Stomach smooth muscle (tissue), 2 donors: Measurements from ENCODE around the gene TBX5.

ENCODE experiments used
- H3K27ac ChIP-seq: one replicate; pipeline ENCODE4 v1.7.0; 2013; ENCODE audit warnings: mild to moderate bottlenecking, low read length, inconsistent platforms
- H3K27me3 ChIP-seq, 2 donors: one replicate each; pipeline ENCODE4 v1.7.0; 2013; ENCODE audit warnings: low read length in 2 of 2; ENCODE audit not compliant: insufficient read depth in 2 of 2, control insufficient read depth in 1 of 2
- H3K36me3 ChIP-seq, 2 donors: one replicate each; pipeline ENCODE4 v1.7.0; 2013; ENCODE audit warnings: low read length in 2 of 2; ENCODE audit not compliant: control insufficient read depth in 2 of 2, insufficient read depth in 2 of 2
- H3K4me1 ChIP-seq: one replicate; pipeline ENCODE4 v1.7.0; 2013; ENCODE audit warnings: low read length; ENCODE audit not compliant: control insufficient read depth, insufficient read depth
- H3K4me3 ChIP-seq, 2 donors: one replicate each; pipeline ENCODE4 v1.7.0; 2013; ENCODE audit warnings: low read length in 2 of 2
- H3K9ac ChIP-seq, 2 donors: one replicate each; pipeline ENCODE4 v1.7.0; 2013; ENCODE audit warnings: low read length in 2 of 2, mild to moderate bottlenecking in 1 of 2
- H3K9me3 ChIP-seq, 2 donors: one replicate each; pipeline ENCODE4 v1.7.0; 2013; ENCODE audit warnings: low read length in 2 of 2; ENCODE audit not compliant: control insufficient read depth in 2 of 2
- donor health status: healthy.
- donor health status: Pancreatic carcinoma.

The TBX5 gene

GRCh38 chr12:114405519-114406271, at the start of gene TBX5:
Gene TBX5 (minus strand): TSS chr12:114406144. CDS start chr12:114403898, 2,246 bp downstream.
- Histone ChIP-seq H3K36me3 (no peaks in the 10 kb centered on the region), H3K4me3 (peak within 1 kb of the TSS; percentile 22 to 43), H3K4me1 (peaks cover 23% of the 10 kb centered on the region), H3K27ac (no peak within 1 kb of the TSS), H3K27me3 (peaks cover 80 to 89% of the 10 kb centered on the region in 2 donors), H3K9ac (no peak within 1 kb of the TSS), H3K9me3 (no peaks in the 10 kb centered on the region)

DNA sequence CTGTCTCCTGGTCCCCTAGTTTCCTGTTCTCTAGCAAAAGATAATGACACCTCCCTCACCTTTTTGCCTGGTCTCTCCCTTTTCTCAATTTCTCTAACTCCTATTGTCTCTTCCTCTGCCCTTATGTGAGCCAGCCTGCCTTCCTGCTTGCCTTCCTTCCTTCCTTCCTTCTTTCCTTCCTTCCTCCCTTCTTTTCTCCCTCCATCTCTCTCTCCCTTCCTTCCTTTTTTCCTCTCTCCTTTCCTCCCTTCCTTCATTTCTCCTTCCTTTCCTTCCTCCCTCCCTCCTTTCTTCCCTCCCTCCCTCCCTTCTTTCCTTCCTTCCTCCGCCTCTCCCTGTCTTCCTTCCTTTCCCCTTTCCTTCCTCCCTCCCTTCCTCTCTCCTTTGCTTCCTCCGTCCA, 45.7 kb upstream of the TBX5 start:
- no peaks in the 10 kb centered on the region for H3K9me3 ChIP-seq
- H3K27me3 ChIP-seq = peaks cover 29 to 36% of the 10 kb centered on the region in 2 donors
- H3K9ac ChIP-seq = no peak overlapping the region
- no peaks in the 10 kb centered on the region for H3K36me3 ChIP-seq
- H3K4me3 ChIP-seq = no peak overlapping the region
- H3K4me1 ChIP-seq = no peaks in the 10 kb centered on the region
- no peak overlapping the region for H3K27ac ChIP-seq

DNA sequence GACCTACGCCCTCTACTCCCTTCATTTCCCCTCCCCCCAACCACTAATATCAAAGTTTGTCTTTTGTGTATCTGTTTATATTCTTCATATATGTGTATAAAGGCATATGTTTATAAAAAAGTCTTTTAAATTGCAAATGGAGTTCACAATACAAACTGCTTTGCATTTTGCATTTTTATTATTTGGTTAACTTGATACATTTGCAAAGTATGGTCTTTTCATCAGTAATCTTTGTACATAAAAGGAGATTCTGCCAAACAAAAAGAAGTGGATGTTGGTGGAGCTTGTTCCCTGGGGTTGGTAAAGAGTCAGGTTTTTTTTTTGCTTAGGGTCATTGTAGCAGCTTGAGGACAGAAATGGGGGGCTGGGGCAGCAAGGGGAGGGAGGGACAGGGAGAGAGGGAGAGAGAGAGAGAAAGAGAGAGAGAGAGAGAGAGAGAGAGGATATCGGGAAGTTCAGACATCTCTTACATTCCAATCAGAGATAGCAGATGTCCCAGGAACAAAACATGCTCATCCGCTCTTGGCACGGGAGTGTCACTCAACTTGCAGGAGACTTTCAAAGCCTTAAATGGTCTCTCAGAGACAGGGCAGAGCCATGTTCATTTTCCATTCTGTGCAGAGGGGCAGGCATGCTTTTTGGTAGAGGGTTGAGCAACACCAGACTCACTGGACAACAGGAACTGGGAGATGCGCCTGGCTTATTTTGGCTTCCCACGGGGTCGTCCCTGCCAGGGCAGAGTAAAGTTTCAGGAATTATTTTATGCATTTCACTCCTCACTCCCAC, 44.8 kb upstream of the TBX5 start:
- Histone ChIP-seq H3K36me3 (no peaks in the 10 kb centered on the region), H3K9ac (no peak overlapping the region), H3K27me3 (peaks cover 35 to 41% of the 10 kb centered on the region in 2 donors), H3K27ac (no peak overlapping the region), H3K4me3 (no peak overlapping the region), H3K9me3 (no peaks in the 10 kb centered on the region), H3K4me1 (no peaks in the 10 kb centered on the region)

DNA sequence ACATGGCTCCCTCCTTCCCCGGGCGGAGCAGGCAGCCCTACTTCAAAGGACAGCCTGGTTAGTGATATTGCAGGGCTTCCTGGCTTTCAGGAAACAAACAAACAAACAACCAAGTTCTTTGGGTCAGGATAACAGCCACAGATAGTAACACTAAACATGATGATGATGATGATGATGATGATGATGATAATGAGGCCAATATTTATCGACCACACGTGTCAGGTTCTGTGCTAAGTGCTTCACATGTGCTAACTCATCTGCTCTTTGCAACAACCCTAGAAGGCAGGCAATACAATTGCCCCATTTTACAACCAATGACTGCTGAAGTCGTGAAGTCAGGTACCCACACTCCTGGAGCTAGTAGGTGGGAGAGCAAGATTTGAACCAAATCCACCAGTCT, 44.1 kb upstream of the TBX5 start:
- Histone ChIP-seq H3K4me3 (no peak overlapping the region), H3K27ac (no peak overlapping the region), H3K9me3 (no peaks in the 10 kb centered on the region), H3K9ac (no peak overlapping the region), H3K36me3 (no peaks in the 10 kb centered on the region), H3K4me1 (no peaks in the 10 kb centered on the region), H3K27me3 (peaks cover 34 to 41% of the 10 kb centered on the region in 2 donors)

DNA sequence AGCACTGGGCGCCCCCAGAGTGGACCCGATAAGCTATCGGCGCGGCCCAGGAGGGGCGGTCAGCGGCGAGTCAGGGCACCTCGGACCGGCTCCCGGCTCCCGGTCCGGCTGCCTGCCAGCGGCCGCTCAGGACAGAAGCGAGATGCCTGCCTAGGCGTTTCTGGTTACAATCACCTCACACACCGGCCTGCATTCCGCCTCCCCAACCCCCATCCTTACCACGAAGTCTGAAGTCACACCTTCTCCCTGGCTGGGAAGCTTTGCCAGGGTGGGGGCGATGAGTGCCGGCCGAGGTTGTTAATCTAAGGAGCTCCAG, 42.6 kb upstream of the TBX5 start:
- no peak overlapping the region for H3K9ac ChIP-seq
- no peak overlapping the region for H3K4me3 ChIP-seq
- no peaks in the 10 kb centered on the region for H3K4me1 ChIP-seq
- no peaks in the 10 kb centered on the region for H3K36me3 ChIP-seq
- H3K27me3 ChIP-seq = peaks cover 42 to 51% of the 10 kb centered on the region in 2 donors
- H3K27ac ChIP-seq = no peak overlapping the region
- no peaks in the 10 kb centered on the region for H3K9me3 ChIP-seq

DNA sequence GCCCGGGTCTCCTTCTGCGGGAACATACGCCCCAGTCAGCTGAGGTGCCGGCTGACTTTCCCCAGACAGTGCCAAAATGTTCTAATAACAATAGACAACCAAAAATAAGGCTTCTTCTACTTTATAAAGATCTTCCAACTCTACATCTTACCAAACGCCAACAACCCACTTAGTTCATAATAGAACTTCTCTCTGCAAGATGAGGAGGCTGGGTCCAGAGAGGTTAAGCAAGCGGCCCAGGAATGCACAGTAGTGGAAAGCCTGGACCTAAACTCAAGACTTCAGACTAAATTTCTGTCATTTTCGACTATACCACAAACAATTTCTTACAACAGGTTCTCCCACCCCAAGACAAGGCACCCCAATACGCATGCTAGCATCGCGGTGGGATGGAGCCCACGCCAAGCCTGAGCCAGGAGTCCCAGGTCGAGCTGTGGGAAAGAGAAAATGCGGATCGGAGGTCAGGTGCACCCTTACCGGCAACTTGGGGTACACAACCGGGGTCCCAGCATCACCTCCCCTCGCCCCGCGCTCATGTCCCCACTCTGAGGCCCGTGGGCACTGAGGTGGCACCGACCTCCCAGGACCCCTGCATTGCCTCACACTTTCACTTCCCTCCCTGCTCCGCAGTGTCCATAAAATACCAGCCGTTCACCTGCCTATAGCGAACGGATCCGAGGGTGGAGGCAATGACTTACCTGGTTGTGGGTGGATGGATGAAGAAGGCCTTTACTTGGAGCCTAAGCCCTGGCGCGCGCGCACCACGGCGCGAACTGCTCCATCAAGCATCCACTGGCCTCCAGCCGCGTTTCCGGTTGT, 42.1 kb upstream of the TBX5 start:
- Histone ChIP-seq H3K27me3 (peaks cover 48 to 57% of the 10 kb centered on the region in 2 donors), H3K4me1 (no peaks in the 10 kb centered on the region), H3K9ac (no peak overlapping the region), H3K27ac (no peak overlapping the region), H3K4me3 (no peak overlapping the region), H3K9me3 (no peaks in the 10 kb centered on the region), H3K36me3 (no peaks in the 10 kb centered on the region)

DNA sequence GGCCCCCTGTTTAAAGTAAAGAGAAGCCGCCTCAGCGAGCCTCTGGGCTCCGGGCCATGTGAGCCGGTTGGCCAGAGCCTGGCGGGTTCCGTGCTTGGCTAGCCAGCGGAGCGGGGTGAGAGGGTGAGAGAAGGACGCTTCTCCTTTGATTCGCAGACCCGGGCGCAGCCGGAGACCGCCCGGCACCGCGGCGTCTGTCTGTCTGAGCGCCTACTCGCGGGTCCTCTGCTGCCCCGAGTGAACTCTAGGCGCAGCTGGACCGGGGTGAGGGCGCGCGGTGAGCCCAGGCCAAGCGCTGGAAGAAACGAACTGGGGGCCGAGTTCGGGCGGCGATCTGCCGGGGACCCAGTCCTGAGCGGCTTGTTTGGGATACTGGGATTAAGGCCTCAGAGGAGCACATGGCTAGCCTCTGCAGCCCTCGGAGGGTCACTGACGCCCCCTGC, 41.4 kb upstream of the TBX5 start:
- no peaks in the 10 kb centered on the region for H3K4me1 ChIP-seq
- no peak overlapping the region for H3K4me3 ChIP-seq
- H3K27me3 ChIP-seq = peaks cover 48 to 56% of the 10 kb centered on the region in 2 donors
- no peaks in the 10 kb centered on the region for H3K36me3 ChIP-seq
- no peak overlapping the region for H3K27ac ChIP-seq
- H3K9ac ChIP-seq = no peak overlapping the region
- no peaks in the 10 kb centered on the region for H3K9me3 ChIP-seq

DNA sequence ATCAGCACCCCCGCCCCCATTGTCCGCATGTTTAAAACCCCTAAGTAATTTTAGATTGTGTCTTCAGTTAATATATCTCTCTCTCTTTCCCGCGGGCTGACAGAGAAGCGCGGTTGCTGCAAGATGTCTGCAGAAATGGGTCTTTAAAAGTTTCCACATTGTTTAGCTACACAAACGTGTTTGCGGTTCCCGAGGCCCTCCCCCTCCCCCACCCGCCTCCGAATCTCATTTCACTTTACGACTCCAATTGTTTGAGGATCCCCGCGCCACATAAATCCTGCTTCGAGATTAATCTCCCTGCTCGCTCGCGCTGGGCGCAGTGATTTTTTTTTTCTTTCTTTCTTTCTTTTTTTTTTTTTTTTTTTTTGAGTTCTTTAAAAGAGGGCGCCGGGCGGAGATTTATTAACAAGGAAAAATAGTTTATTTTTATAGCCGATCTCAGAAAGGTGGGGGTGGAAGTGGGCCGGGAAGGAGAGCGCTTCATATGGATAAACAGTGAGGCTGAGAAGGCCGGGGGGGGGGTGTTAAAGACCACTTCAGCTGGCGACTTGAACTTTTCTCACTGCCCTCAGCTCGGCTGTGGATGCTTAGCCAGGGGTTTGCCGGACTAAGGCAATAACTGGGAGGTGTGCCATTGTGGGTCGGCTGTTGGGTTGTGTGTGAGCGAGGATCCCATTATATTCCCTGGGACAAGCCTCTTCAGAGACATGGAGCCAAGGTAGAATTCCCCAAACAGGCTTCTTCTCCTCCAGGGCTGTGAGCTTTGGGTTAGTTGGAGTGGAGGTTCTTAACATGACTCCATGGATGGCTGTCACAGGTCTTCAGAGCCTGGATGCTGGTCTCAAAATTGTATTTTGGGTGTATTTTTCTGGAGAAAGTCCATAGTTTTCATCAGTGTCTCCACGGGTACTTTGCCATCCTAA, 39.7 kb upstream of the TBX5 start:
- Histone ChIP-seq H3K36me3 (no peaks in the 10 kb centered on the region), H3K9me3 (no peaks in the 10 kb centered on the region), H3K27ac (no peak overlapping the region), H3K4me3 (no peak overlapping the region), H3K4me1 (no peaks in the 10 kb centered on the region), H3K9ac (no peak overlapping the region), H3K27me3 (peaks cover 57 to 60% of the 10 kb centered on the region in 2 donors)

DNA sequence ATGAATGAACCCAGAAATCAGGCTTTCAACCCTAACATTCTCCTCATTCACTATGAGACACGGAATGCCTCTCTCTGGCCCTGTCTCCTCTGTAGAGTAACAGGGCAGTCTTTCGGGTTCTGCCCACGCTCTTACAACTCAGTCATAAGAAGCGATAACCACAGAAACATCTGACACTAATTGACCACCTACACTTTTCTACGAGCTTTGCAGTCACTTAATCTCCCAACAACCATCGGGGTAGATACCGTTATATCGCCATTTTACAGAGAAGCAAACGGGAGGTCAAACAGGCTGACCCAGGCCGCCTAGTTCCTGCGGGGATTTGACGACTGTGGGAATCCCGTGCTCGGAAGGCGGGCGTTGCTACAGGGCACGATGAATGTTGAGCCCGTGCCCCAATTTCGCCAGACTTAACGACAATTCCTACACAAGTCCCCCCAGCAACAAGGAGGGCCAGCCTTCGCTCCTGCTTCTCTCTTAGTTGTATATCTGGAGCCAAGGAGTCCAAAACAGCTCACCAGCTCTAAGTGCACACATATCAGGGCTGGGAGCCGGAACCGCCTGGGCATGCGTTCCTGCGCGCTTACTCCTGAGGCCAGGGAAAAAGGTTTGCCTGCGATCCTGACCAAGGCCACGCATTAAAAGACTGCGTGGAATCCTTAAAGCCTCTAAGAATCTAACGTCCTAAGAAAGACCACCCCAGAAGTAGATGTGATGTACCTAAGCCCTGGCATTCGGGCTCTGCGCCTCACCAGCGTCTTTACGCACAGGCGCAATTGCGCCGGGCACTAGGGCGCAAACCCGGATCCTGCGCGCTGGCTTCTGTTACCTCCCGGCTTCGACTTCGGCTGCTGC, 38.7 kb upstream of the TBX5 start:
- H3K27ac ChIP-seq = no peak overlapping the region
- peaks cover 60 to 63% of the 10 kb centered on the region in 2 donors for H3K27me3 ChIP-seq
- no peak overlapping the region for H3K4me3 ChIP-seq
- no peaks in the 10 kb centered on the region for H3K4me1 ChIP-seq
- no peak overlapping the region for H3K9ac ChIP-seq
- H3K36me3 ChIP-seq = no peaks in the 10 kb centered on the region
- H3K9me3 ChIP-seq = no peaks in the 10 kb centered on the region
